Prostate gland (tissue), 2 donors: Measurements from ENCODE around the gene C1orf159.

ENCODE experiments used
- POLR2A ChIP-seq: fragments of 450-650 bp; IDR thresholded peaks from one replicate; pipeline ENCODE4 v1.6.1; 2016; ENCODE audit warnings: antibody characterized with exemption, mild to moderate bottlenecking
- POLR2AphosphoS5 ChIP-seq: sonication (generic); formaldehyde crosslinking; IDR thresholded peaks from one replicate; pipeline ENCODE4 v1.6.1; 2017; ENCODE audit warnings: antibody characterized with exemption
- TF ChIP-seq, protein P1 (sequence below), 4 experiments: fragments of 200-600 bp in 2 of 4; fragments of 450-650 bp in 2 of 4; sonication (generic) in 2 of 4; IDR thresholded peaks; 1 replicate in 3 of 4; 2 replicates in 1 of 4; pipeline ENCODE4 v1.5.1; 2016 to 2019; ENCODE audit warnings: antibody characterized with exemption in 4 of 4, mild to moderate bottlenecking in 2 of 4, moderate library complexity in 2 of 4

DNA sequence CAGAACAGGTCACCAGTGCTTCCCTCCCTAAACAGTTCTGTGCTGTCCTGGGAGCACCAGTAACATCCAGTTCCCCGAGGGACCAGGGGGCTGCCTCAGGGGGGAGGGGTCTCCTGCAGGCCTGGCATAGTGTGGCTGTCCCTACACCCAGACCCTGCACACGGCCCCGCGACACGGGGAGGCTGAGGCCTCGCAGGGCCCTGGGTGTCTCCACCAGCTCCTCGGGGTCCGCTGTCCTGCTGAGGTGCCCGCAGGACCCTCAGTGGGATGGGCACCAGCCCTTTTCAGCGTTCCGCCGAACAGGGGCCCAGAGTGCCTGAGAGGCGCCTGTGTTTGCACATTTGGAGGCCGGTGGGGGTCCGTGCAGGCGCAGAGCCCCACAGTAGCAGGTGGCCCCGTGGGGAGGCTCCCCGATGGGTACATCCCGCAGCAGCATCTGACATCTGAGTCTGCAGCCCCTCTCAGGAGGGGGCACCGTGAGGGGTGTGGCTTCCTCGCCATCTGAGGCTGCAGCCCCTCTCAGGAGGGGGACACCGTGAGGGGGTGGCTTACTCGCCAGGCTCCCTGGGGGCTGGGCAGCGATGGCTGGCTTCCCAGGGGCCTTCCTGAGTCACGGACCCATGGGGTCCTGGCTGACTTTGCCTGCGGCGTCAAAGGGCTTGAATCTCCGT, 18.5 kb upstream of the C1orf159 start:
- TF ChIP-seq, protein P1, sequence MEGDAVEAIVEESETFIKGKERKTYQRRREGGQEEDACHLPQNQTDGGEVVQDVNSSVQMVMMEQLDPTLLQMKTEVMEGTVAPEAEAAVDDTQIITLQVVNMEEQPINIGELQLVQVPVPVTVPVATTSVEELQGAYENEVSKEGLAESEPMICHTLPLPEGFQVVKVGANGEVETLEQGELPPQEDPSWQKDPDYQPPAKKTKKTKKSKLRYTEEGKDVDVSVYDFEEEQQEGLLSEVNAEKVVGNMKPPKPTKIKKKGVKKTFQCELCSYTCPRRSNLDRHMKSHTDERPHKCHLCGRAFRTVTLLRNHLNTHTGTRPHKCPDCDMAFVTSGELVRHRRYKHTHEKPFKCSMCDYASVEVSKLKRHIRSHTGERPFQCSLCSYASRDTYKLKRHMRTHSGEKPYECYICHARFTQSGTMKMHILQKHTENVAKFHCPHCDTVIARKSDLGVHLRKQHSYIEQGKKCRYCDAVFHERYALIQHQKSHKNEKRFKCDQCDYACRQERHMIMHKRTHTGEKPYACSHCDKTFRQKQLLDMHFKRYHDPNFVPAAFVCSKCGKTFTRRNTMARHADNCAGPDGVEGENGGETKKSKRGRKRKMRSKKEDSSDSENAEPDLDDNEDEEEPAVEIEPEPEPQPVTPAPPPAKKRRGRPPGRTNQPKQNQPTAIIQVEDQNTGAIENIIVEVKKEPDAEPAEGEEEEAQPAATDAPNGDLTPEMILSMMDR (IDR thresholded peaks at IDR 0.05) = no peak
- TF ChIP-seq POLR2A (no peak), POLR2AphosphoS5 (no peak)
